T-helper 2 cell treated with Interferon-gamma antibody and Interleukin-4, amounts not matched to agents 5 μg/mL and 100 μg/mL, for 36 hours (primary cell): Measurements from ENCODE around the gene PHB1.

Source experiments
- DNase-seq: peaks from one replicate; pipeline ENCODE4 v3.0.0; 2021; ENCODE audit warnings: low spot score
- H3K27ac Mint-ChIP-seq: one replicate; pipeline ENCODE4 v1.8.0; 2021; ENCODE audit warnings: mild to moderate bottlenecking, mixed read lengths
- H3K27me3 Mint-ChIP-seq: one replicate; pipeline ENCODE4 v1.8.0; 2021; ENCODE audit warnings: low read depth, mixed read lengths
- H3K36me3 Mint-ChIP-seq: one replicate; pipeline ENCODE4 v1.8.0; 2021; ENCODE audit warnings: low read depth, mixed read lengths
- H3K4me1 Mint-ChIP-seq: one replicate; pipeline ENCODE4 v1.8.0; 2021; ENCODE audit warnings: low read depth, mixed read lengths
- H3K4me3 Mint-ChIP-seq: one replicate; pipeline ENCODE4 v1.8.0; 2022; ENCODE audit warnings: mild to moderate bottlenecking, moderate library complexity, mixed read lengths
- H3K9me3 Mint-ChIP-seq: one replicate; pipeline ENCODE4 v1.8.0; 2021; ENCODE audit warnings: mixed read lengths

PHB1 gene

DNA sequence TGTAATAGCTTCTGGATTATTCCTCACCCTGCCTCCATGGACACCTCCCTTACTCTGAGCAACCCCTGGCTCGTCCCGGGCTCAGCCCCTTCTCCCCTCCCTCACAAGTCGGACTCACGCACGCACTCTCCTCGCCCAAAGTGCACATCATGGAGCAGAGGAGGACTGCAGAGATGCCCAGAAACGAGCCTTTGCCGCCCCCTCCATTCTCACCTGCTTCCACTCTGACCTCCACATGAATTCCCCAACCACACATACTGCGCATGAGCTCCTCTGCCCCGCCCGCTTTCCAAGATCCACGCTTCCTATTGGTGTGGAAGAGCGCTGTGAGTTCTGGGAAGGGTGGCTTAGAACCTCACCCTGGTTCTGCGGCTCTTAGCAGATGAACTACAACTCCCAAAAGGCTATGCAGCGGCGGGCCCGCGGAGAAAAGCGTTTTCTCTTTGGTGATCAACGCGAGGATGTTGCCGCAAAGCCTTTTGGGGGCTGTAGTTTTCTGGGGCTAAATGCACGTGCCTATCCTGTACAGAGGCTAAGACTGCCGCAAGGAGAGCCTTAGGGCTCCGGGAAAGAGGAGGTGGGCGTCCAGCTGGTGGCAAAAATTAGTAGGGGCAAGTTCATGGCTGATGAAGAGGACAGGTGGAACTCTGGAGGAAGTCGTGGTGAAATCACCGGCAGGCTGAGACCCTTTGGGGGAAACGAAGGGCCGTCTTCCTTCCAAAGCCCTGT, at the start of gene PHB1:
Gene PHB1 (minus strand): TSS at position 261 of the 729 bp plus-strand sequence. CDS start 1,618 bp downstream, outside the sequence.
- H3K27ac Mint-ChIP-seq: peak within 1 kb of the TSS; percentile 85
- peaks cover 5% of the 10 kb centered on the region for H3K4me1 Mint-ChIP-seq
- H3K27me3 Mint-ChIP-seq: peaks cover 3% of the 10 kb centered on the region
- H3K9me3 Mint-ChIP-seq: no peaks in the 10 kb centered on the region
- peaks cover 17% of the 10 kb centered on the region for H3K36me3 Mint-ChIP-seq
- peak within 1 kb of the TSS; percentile 97 for H3K4me3 Mint-ChIP-seq
- peak; percentile 95 for DNase-seq

DNA sequence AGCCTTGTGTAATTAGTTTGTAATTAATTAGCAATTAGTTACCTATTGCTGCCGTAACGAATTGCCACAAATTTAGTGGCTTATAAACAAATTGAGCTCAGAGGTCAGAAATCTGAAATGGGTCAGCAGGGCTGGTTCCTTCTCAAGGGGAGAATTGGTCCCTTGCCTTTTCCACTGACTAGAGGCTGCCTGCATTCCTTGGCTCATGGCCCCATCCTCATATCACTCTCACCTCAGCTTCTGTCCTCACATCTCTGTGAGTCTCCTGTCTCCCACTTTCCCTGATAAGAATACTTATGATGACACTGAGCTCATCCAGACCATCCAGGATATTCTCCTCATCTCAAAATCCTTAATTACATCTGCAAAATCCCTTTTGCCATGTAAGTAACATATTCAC, 49.4 kb upstream of the PHB1 start:
- H3K9me3 Mint-ChIP-seq: peaks cover 8% of the 10 kb centered on the region
- no peak for DNase-seq
- H3K4me1 Mint-ChIP-seq: no peaks in the 10 kb centered on the region
- no peaks in the 10 kb centered on the region for H3K36me3 Mint-ChIP-seq
- H3K27me3 Mint-ChIP-seq: peaks cover 29% of the 10 kb centered on the region
- no peak overlapping the region for H3K4me3 Mint-ChIP-seq
- no peak overlapping the region for H3K27ac Mint-ChIP-seq

DNA sequence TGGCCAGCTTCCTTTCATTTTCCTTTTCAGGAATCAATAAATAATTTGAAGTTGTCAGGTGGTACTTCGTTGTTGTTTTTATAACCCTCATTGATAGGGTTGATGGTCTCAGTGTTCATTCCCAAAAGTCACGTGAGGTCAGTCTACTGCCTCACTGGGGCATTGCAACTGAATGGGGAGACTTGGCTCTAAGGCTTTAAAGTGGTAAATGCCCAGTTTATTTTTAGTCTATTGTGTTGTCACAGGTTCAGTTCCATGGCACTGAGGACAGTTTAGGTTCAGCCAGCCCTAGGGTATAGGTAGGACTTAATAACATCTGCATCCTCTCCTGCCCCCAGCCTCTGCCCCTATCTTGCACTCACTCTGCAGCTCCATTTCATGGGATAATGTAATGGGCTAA, 46.9 kb upstream of the PHB1 start:
- no peaks in the 10 kb centered on the region for H3K36me3 Mint-ChIP-seq
- H3K4me3 Mint-ChIP-seq: no peak overlapping the region
- peaks cover 2% of the 10 kb centered on the region for H3K4me1 Mint-ChIP-seq
- H3K27me3 Mint-ChIP-seq: peaks cover 27% of the 10 kb centered on the region
- no peak for DNase-seq
- H3K27ac Mint-ChIP-seq: no peak overlapping the region
- H3K9me3 Mint-ChIP-seq: peaks cover 8% of the 10 kb centered on the region

DNA sequence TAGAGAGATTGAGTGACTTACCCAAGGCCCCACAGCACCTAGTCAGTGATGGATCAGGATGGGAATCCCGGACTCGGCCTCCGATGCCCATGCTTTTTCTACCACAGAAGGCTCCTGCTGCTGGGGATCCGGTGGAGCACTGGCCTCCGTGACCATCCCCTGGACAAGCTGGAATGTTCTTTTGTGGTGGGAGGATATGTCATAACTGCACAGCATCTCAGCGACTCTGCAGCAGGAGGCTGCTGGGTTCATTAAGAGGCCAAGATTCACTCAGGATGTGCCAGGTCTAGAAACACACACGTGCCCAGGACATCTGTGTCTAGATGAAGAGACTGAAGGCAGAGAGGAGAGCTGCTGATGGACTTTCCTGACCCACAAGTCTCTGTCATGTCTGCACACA, 45.7 kb upstream of the PHB1 start:
- no peak overlapping the region for H3K27ac Mint-ChIP-seq
- peaks cover 32% of the 10 kb centered on the region for H3K27me3 Mint-ChIP-seq
- H3K4me1 Mint-ChIP-seq: peaks cover 2% of the 10 kb centered on the region
- peaks cover 8% of the 10 kb centered on the region for H3K9me3 Mint-ChIP-seq
- no peak overlapping the region for H3K4me3 Mint-ChIP-seq
- no peaks in the 10 kb centered on the region for H3K36me3 Mint-ChIP-seq
- no peak for DNase-seq

DNA sequence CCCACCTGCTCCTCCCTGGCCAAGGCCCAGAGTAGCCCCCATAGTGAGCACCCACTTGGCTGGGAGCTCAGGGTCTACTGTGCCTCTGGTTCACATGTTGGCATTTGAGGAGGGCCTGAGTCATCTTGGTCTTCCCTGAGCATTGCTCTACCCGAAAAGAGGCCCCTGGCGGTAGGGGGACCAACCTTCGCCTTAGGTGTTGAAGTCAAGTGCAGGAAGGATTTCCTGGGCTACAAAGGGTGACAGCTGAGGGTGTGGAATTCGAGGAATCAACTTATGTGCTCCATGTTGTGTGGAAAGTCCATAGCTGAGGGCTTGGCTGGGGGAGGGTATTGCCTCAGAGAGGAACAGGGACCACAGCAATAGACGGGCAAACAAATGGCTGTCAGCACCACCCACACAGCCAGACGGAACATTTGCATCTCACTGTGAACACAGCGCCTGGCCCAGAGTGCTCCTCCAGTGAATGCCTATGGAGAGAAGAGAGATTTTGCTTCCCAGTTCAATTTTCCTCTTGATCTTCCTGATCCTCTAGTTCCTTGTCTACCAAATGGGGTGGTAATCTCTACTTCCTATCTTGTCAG, 44.8 kb upstream of the PHB1 start:
- Mint-ChIP-seq H3K36me3 (no peaks in the 10 kb centered on the region), H3K9me3 (peaks cover 8% of the 10 kb centered on the region), H3K4me3 (no peak overlapping the region), H3K27ac (no peak overlapping the region), H3K27me3 (peaks cover 37% of the 10 kb centered on the region), H3K4me1 (peaks cover 2% of the 10 kb centered on the region)
- DNase-seq: no peak

DNA sequence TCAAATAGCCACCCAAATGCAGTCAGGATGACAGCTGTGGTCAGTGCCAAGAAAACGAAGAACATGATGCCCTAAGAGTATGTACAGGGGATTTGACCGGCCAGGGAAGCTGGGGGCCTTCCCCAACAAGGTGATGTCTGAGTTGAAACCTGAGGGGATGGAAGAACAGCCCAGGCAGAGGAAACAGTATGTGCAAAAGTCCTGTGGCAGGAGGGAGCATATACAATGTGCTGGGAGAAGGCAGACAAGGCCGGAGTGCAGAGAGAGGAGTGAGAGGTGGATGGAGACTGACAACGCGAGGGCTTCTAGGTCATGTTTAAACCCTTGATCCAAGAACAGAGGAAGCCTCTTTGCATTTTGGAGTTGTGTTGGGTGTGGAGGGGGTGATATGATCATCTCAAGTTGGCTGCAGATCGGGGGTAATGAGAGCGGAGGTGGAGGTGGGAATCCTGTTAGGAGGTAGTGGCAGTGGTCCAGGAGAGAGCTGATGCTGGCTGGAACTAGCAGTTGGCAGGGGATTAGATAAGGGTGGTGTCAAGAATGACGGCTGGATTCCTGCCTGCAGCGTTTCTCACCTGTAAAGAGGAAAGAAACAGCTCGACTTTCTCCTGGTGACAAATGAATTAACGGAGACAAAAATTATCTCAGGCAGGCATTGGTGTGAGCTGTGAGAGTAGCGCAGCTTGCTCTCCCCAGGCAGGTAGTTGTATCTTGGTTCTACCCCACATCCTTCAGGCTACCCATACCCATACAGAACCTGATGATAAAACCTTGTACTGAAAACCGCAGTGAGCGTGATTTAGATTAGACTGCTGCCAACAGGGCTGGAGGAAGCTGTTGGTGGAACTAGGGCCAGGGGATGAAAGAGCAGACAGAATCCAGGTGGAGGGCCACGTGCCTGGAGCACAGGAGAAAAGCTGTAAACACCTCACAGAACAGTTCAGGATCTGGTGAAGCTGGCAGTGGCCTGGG, 43.2 kb upstream of the PHB1 start:
- Mint-ChIP-seq H3K9me3 (no peaks in the 10 kb centered on the region), H3K36me3 (no peaks in the 10 kb centered on the region), H3K27me3 (peaks cover 32% of the 10 kb centered on the region), H3K4me1 (peaks cover 3% of the 10 kb centered on the region), H3K4me3 (no peak overlapping the region), H3K27ac (no peak overlapping the region)
- no peak for DNase-seq

DNA sequence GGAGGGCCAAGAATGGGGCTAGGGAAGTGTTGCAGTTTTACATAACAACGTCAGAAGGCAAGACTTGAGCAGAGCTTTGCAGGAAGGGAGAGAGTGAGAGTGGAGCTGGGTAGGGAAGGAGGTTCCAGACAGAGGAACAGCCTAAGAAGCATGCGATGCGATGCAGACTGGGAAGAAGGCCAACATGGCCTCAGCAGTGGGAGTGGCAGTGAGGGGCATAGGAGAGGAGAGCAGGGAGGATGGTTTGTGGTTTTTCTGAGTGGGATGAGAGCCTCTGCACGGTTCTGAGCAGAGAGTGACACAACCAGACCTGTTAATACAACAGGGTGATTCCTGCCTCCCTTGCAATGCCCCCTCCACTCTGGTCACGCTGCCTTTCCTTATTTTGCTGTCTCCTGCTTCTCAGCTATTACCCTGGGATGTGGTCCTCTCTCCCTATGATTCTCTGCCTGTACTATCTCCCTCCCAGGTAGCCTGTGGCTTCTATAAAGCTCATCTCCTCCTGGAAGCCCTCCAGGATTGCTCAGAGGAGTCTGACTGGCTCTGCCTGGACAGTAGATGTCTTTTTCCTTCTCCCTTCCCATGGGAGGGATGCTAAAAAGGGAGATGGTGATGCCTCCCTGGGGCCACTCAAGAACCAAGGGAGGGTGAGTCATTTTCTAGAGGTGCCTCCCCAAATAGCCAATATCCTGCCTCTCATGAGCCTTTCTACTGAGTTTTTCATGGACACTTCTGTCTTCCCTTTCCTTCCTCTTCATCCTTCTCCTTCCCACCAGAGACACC, 41.7 kb upstream of the PHB1 start:
- H3K36me3 Mint-ChIP-seq: no peaks in the 10 kb centered on the region
- no peak overlapping the region for H3K4me3 Mint-ChIP-seq
- no peaks in the 10 kb centered on the region for H3K9me3 Mint-ChIP-seq
- no peak overlapping the region for H3K27ac Mint-ChIP-seq
- peaks cover 32% of the 10 kb centered on the region for H3K27me3 Mint-ChIP-seq
- DNase-seq: no peak
- peaks cover 5% of the 10 kb centered on the region for H3K4me1 Mint-ChIP-seq

DNA sequence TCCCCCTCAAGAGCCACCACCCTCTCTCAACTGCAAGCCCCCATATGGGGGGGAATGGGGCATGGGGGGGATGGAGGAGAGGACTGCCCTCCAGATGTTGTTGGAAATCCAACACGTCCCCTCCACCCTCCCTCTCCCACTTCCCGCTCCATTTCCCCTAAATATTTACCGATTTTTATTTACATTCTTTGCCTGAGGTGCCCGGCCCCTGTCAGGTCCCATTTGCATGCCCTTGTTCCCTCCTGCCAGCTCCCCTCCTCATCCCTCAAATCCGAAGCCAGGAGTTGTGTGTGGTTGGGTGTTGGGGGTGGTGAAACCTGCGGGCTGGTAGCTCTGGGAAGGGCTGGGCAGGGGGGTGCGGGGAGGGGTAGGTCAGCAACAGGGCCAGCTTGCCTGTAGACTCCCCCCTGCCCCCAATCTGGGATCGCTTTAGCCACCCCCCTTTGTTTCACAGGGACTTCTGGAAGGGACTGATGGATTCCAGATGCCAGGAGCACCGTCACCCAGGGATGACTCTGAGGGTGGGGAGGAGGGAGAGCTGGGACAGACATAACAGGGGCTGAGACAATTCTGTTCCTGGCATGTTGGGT, 40.7 kb upstream of the PHB1 start:
- Mint-ChIP-seq H3K27me3 (peaks cover 32% of the 10 kb centered on the region), H3K27ac (no peak overlapping the region), H3K9me3 (no peaks in the 10 kb centered on the region), H3K4me3 (no peak overlapping the region), H3K36me3 (no peaks in the 10 kb centered on the region), H3K4me1 (peaks cover 9% of the 10 kb centered on the region)
- no peak for DNase-seq

DNA sequence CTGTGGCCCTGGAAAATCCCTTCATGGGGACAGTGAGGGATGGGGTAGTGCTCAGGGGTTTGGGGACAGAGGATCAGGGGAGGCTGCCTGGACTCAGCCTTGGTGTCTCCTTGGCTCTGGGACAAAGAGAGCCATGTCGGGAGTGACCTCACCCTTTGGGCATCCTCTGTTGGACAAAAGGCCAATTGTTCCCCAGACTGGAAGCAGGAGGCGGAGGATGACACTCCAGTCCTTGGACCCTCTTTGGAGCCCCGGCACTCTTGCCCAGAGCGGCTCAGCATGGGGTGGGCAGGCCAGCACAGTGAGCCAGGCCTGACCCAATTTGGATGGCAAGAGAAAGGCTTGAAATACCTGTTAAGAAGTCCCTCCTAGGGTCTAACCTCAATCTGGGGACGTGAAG, 39.4 kb upstream of the PHB1 start:
- Mint-ChIP-seq H3K4me3 (no peak overlapping the region), H3K9me3 (no peaks in the 10 kb centered on the region), H3K4me1 (peaks cover 10% of the 10 kb centered on the region), H3K36me3 (no peaks in the 10 kb centered on the region), H3K27ac (no peak overlapping the region), H3K27me3 (peaks cover 25% of the 10 kb centered on the region)
- no peak for DNase-seq

DNA sequence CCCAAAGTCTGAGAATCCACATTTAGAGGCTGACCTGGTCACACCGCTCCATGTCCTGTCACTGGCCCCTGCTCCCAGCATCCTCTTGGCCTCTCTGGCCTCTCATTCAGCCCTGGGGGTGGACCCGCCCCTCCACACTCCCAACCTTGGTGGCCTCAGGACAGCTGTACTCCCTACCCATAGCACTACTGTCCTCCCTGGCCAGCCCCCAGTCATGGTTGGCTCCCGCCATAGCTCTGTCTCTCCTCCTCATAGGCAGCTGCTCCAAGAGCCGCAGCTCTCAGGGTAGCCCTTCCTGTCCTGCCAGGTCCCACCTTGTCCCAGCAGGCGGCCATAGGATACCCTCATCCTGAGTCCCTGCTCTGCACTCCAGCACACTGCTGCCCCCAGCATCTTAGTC, 38.0 kb upstream of the PHB1 start:
- H3K9me3 Mint-ChIP-seq: no peaks in the 10 kb centered on the region

DNA sequence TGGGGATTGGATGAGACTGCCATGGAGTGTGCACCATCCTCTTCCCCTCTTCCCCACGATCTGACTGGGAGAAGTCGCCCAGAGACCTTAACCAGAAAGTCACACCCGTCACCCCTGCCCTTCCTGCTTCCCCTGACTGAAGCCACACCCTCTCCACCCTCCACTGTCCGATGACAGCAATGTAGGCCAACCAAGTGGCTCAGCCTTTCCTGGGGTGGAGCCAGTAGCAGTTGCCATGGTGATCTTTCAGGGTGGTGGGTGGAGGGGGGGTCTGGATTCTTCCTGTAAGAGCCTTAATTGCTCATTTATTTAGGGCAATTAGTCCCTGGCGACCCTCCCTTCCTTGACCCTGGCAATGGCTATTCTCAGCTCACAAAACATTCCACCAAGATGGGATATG, 37.5 kb upstream of the PHB1 start:
- Mint-ChIP-seq H3K27me3 (peaks cover 15% of the 10 kb centered on the region), H3K4me3 (no peak overlapping the region), H3K4me1 (peaks cover 10% of the 10 kb centered on the region), H3K9me3 (no peaks in the 10 kb centered on the region), H3K27ac (no peak overlapping the region), H3K36me3 (no peaks in the 10 kb centered on the region)
- DNase-seq: no peak

More for the DNA sequence above, 38.0 kb upstream of the PHB1 start:
- Mint-ChIP-seq H3K36me3 (no peaks in the 10 kb centered on the region), H3K27me3 (peaks cover 19% of the 10 kb centered on the region), H3K27ac (no peak overlapping the region), H3K4me1 (peaks cover 10% of the 10 kb centered on the region), H3K4me3 (no peak overlapping the region)
- no peak for DNase-seq

DNA sequence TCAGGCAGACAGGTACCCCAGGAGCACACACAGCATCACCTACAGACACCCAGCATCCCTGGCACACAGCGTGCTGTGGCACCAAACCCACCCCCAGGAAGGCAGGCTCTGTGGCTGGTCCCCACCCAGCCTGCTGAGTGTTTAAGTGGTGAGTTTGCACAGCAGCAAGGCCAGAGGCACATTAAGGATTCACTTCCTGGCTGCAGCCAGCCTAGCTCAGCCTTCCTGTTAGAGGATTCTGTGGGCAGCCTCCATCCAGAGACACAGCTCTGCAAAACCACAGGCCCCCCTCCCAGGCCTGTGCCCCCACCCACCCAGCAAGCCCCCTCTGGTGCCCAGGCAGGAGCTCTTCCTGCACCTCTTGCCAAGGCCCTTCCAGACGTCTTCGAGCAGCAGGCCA, 36.1 kb upstream of the PHB1 start:
- no peak for DNase-seq
- no peak overlapping the region for H3K4me3 Mint-ChIP-seq

DNA sequence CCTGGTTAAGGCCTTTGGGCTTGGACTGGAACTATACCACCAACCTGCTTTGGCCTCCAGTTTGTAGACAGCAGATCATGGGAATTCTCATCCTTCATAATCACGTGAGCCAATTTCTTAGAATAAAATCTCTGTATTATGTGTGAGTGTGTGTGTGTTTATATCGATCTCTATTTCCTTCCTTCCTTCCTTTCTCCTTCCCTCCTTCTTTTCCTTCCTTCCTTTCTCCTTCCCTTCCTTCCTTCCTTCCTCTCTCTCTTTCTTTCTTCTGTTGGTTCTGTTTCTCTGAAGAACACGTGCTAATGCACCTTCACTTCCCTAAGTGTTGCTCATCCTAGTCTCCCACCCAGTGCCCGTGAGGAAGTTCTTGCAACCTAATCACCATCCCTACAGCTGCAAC, 35.5 kb upstream of the PHB1 start:
- H3K9me3 Mint-ChIP-seq: no peaks in the 10 kb centered on the region
- H3K27ac Mint-ChIP-seq: no peak overlapping the region
- DNase-seq: no peak
- H3K36me3 Mint-ChIP-seq: no peaks in the 10 kb centered on the region
- peaks cover 5% of the 10 kb centered on the region for H3K27me3 Mint-ChIP-seq
- no peak overlapping the region for H3K4me3 Mint-ChIP-seq
- H3K4me1 Mint-ChIP-seq: peaks cover 8% of the 10 kb centered on the region

More for the DNA sequence above, 36.1 kb upstream of the PHB1 start:
- H3K9me3 Mint-ChIP-seq: no peaks in the 10 kb centered on the region
- H3K4me1 Mint-ChIP-seq: peaks cover 8% of the 10 kb centered on the region
- no peak overlapping the region for H3K27ac Mint-ChIP-seq
- no peaks in the 10 kb centered on the region for H3K36me3 Mint-ChIP-seq
- peaks cover 5% of the 10 kb centered on the region for H3K27me3 Mint-ChIP-seq
